ENCODE data around the gene FOXC1. TPM values are rescaled to one million over a fixed set of nuclear protein-coding genes. Genes with fewer than 3 reads are reported as not detected.

FOXC1 gene
- total RNA-seq, 1 donor from 2014 or later = 2.9 TPM

DNA sequence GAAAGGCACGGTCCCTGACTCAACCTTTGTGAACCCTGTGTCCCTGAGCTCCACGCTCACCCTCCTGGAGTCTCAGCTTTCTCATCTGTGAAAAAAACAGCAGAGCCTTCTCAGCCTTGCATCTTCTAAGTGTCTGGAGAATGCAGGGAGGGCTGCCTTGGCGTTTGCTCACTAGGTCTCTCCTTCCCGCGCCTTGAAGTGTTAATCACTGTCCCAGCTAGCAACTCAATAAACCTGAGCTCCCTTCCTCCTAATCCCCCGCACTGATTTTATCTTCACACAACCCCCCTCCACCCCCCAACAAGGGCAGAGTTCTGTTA lies 34.9 kb upstream of the FOXC1 start:
- H3K4me1 Mint-ChIP-seq (ENCODE audit: low read depth, unreplicated experiment) = peaks cover 31% of the 10 kb centered on the region
- FAIRE-seq = no peak
- Histone ChIP-seq H3K79me2 (ENCODE audit: insufficient read depth, low read length) (no peaks in the 10 kb centered on the region), H3K9me3 (ENCODE audit: insufficient read depth, low read depth, low read length) (no peaks in the 10 kb centered on the region), H3K27ac (ENCODE audit: low read depth, low read length) (no peak overlapping the region), H3K9ac (ENCODE audit: low read length) (peak overlapping the region; percentile 9), H3K27me3 (ENCODE audit: insufficient read depth, low read length) (no peaks in the 10 kb centered on the region), H3K36me3 (ENCODE audit: insufficient read depth, low read length) (no peaks in the 10 kb centered on the region), H3K4me3 (ENCODE audit: insufficient read depth, low read depth, low read length) (no peak overlapping the region), H3K4me2 (ENCODE audit: low read length) (peak overlapping the region; percentile 73), H4K20me1 (ENCODE audit: insufficient read depth, low read length) (no peaks in the 10 kb centered on the region), H2AFZ (ENCODE audit: low read depth, low read length) (peak overlapping the region; percentile 65), H3K4me1 (ENCODE audit: insufficient read depth, low read length) (peaks cover 6% of the 10 kb centered on the region)
- H3K4me3 Mint-ChIP-seq (ENCODE audit: unreplicated experiment) = peak overlapping the region; percentile 45
- DNase-seq (ENCODE audit: low read depth) = no peak
- no peaks in the 10 kb centered on the region for H3K36me3 Mint-ChIP-seq (ENCODE audit: low read depth, unreplicated experiment)
- peaks cover 15% of the 10 kb centered on the region for H3K9me3 Mint-ChIP-seq (ENCODE audit: unreplicated experiment)
- peak overlapping the region; percentile 83 for H3K27ac Mint-ChIP-seq (ENCODE audit: unreplicated experiment)
- H3K27me3 Mint-ChIP-seq (ENCODE audit: low read depth, unreplicated experiment) = peaks cover 8% of the 10 kb centered on the region
- TF ChIP-seq, protein P1, sequence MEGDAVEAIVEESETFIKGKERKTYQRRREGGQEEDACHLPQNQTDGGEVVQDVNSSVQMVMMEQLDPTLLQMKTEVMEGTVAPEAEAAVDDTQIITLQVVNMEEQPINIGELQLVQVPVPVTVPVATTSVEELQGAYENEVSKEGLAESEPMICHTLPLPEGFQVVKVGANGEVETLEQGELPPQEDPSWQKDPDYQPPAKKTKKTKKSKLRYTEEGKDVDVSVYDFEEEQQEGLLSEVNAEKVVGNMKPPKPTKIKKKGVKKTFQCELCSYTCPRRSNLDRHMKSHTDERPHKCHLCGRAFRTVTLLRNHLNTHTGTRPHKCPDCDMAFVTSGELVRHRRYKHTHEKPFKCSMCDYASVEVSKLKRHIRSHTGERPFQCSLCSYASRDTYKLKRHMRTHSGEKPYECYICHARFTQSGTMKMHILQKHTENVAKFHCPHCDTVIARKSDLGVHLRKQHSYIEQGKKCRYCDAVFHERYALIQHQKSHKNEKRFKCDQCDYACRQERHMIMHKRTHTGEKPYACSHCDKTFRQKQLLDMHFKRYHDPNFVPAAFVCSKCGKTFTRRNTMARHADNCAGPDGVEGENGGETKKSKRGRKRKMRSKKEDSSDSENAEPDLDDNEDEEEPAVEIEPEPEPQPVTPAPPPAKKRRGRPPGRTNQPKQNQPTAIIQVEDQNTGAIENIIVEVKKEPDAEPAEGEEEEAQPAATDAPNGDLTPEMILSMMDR (IDR thresholded peaks at IDR 0.05; ENCODE audit: insufficient read depth, low read depth, low read length) = no peak
- TF ChIP-seq EZH2 (IDR thresholded peaks at IDR 0.05; ENCODE audit: insufficient read depth, low read length) = no peak

DNA sequence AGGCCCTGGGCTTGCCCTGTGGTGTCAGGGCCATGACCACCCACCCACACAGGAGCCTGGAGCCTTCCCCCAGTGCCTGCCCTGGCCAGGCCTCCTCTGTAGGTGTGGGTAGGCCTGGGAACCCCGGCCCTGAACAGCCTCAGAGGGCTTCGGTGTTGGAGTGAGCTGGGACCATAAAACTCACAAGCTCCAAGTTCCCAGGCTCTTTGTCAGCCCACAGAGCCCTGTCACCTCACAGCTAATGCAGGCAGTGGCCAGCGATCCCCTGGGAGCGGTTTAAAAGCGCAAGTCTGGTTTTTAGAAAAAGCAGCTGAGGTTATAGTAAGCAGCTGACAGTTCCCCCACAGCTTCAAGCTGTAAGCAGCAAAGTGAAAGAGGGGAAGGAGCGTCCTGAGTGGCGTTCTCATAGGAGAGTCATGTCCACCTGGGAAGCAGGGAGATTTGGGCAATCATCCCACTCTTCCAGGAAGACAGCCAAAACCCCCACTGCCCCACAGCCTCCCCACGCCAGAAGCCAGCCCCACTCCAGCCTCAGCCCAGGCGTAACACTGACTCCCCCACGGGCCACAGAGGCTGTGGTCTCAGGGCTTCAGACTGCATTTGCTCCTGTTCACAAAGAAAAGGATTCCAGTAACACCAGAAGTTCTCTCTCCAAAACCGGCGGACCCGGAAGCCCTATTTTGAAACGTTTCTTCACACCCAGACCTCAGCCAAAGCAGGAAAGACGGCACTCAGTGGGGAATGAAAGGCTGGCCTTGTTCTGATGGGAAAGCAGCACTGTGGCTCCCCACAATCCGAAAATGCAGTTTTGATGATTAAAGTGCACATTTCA lies 34.3 kb upstream of the FOXC1 start:
- Histone ChIP-seq H3K27me3 (ENCODE audit: insufficient read depth, low read length) (no peaks in the 10 kb centered on the region), H3K4me2 (ENCODE audit: low read length) (peak overlapping the region; percentile 73), H2AFZ (ENCODE audit: low read depth, low read length) (peak overlapping the region; percentile 65), H3K9me3 (ENCODE audit: insufficient read depth, low read depth, low read length) (no peaks in the 10 kb centered on the region), H3K79me2 (ENCODE audit: insufficient read depth, low read length) (no peaks in the 10 kb centered on the region), H3K36me3 (ENCODE audit: insufficient read depth, low read length) (no peaks in the 10 kb centered on the region), H3K27ac (ENCODE audit: low read depth, low read length) (no peak overlapping the region), H3K4me3 (ENCODE audit: insufficient read depth, low read depth, low read length) (no peak overlapping the region), H3K9ac (ENCODE audit: low read length) (peak overlapping the region; percentile 9), H4K20me1 (ENCODE audit: insufficient read depth, low read length) (no peaks in the 10 kb centered on the region), H3K4me1 (ENCODE audit: insufficient read depth, low read length) (peaks cover 6% of the 10 kb centered on the region)
- Mint-ChIP-seq H3K36me3 (ENCODE audit: low read depth, unreplicated experiment) (no peaks in the 10 kb centered on the region), H3K4me1 (ENCODE audit: low read depth, unreplicated experiment) (peaks cover 36% of the 10 kb centered on the region), H3K27ac (ENCODE audit: unreplicated experiment) (peak overlapping the region; percentile 83), H3K27me3 (ENCODE audit: low read depth, unreplicated experiment) (peaks cover 13% of the 10 kb centered on the region), H3K4me3 (ENCODE audit: unreplicated experiment) (no peak overlapping the region), H3K9me3 (ENCODE audit: unreplicated experiment) (peaks cover 15% of the 10 kb centered on the region)
- FAIRE-seq = no peak
- DNase-seq (ENCODE audit: low read depth) = peak; percentile 46
- no peak for TF ChIP-seq EZH2 (IDR thresholded peaks at IDR 0.05; ENCODE audit: insufficient read depth, low read length)
- TF ChIP-seq, protein P1 (IDR thresholded peaks at IDR 0.05; ENCODE audit: insufficient read depth, low read depth, low read length) = no peak

DNA sequence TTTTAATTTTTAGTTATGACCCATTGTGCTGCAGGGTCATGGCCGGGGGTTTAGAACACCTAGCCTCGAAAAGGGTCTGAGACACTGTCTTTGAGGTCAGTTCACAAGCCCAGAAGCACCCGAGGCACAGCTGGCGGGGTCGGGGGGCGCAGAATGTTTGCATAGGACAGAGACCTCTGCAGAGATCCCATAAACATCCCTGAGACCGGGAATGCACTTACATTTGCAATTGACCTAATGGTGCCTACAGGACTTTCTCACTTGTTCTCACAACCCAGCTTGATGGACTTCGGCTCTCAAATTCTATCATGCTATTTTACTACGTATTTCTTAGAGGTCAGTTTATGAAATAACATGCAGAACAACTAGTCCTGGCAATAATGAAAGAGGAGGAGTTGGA lies 33.5 kb upstream of the FOXC1 start:
- no peak overlapping the region for H3K27ac Mint-ChIP-seq (ENCODE audit: unreplicated experiment)
- Histone ChIP-seq H3K9me3 (ENCODE audit: insufficient read depth, low read depth, low read length) (no peaks in the 10 kb centered on the region), H4K20me1 (ENCODE audit: insufficient read depth, low read length) (no peaks in the 10 kb centered on the region), H3K4me1 (ENCODE audit: insufficient read depth, low read length) (peaks cover 6% of the 10 kb centered on the region), H3K36me3 (ENCODE audit: insufficient read depth, low read length) (no peaks in the 10 kb centered on the region), H3K4me3 (ENCODE audit: insufficient read depth, low read depth, low read length) (no peak overlapping the region), H3K27me3 (ENCODE audit: insufficient read depth, low read length) (no peaks in the 10 kb centered on the region), H2AFZ (ENCODE audit: low read depth, low read length) (no peak overlapping the region), H3K27ac (ENCODE audit: low read depth, low read length) (no peak overlapping the region), H3K79me2 (ENCODE audit: insufficient read depth, low read length) (no peaks in the 10 kb centered on the region), H3K9ac (ENCODE audit: low read length) (no peak overlapping the region), H3K4me2 (ENCODE audit: low read length) (no peak overlapping the region)
- TF ChIP-seq, protein P1 (IDR thresholded peaks at IDR 0.05; ENCODE audit: insufficient read depth, low read depth, low read length) = no peak
- TF ChIP-seq EZH2 (IDR thresholded peaks at IDR 0.05; ENCODE audit: insufficient read depth, low read length) = no peak
- DNase-seq (ENCODE audit: low read depth) = no peak
- H3K4me3 Mint-ChIP-seq (ENCODE audit: unreplicated experiment) = no peak overlapping the region
- no peak for FAIRE-seq
- H3K36me3 Mint-ChIP-seq (ENCODE audit: low read depth, unreplicated experiment) = no peaks in the 10 kb centered on the region
- H3K27me3 Mint-ChIP-seq (ENCODE audit: low read depth, unreplicated experiment) = peaks cover 14% of the 10 kb centered on the region
- peaks cover 36% of the 10 kb centered on the region for H3K4me1 Mint-ChIP-seq (ENCODE audit: low read depth, unreplicated experiment)
- H3K9me3 Mint-ChIP-seq (ENCODE audit: unreplicated experiment) = peaks cover 8% of the 10 kb centered on the region
